Measurements from ENCODE around the gene NFE2L3. TPM values are rescaled to one million over a fixed set of nuclear protein-coding genes. Genes with fewer than 3 reads are reported as not detected.

The NFE2L3 gene
- total RNA-seq, 1 experiment from 2014 or later, result 2.2 TPM

GRCh38 chr7:26181474-26182227, 29.7 kb downstream of the NFE2L3 start:
- intact Hi-C loops (cut with micrococcal nuclease), result loop anchor here (2.0 kb wide), 1 partner anchor 91 kb away; no protein-coding TSS in a partner anchor
- Mint-ChIP-seq H3K9me3 (ENCODE audit: unreplicated experiment) (no peaks in the 10 kb centered on the region), H3K36me3 (ENCODE audit: insufficient read depth, unreplicated experiment) (peaks cover 31% of the 10 kb centered on the region), H3K4me3 (ENCODE audit: unreplicated experiment) (no peak overlapping the region), H3K4me1 (ENCODE audit: insufficient read depth, unreplicated experiment) (peaks cover 6% of the 10 kb centered on the region), H3K27ac (ENCODE audit: low read depth, unreplicated experiment) (peak overlapping the region; percentile 40), H3K27me3 (ENCODE audit: insufficient read depth, unreplicated experiment) (no peaks in the 10 kb centered on the region)
- ChIA-PET POLR2A (interaction anchor here (0.6 to 11.9 kb wide), 15 partner anchors 7 to 980 kb away, joined by 3 to 202 read pairs (median 3); partner anchors contain the start of genes CBX3 and HNRNPA2B1), CTCF (interaction anchor here (0.6 to 4.7 kb wide), 5 partner anchors 10 to 289 kb away, joined by 3 to 28 read pairs (median 8); no protein-coding TSS in a partner anchor)
- DNase-seq (ENCODE audit: unreplicated experiment), result no peak
- no peak for TF ChIP-seq CTCF (IDR thresholded peaks at IDR 0.05; ENCODE audit: unreplicated experiment)
- no TSS peak for BruUV-seq (replicated peaks)

GRCh38 chr7:26182283-26182682, 30.3 kb downstream of the NFE2L3 start:
- POLR2A ChIA-PET, result interaction anchor here (0.6 to 11.9 kb wide), 14 partner anchors 8 to 979 kb away, joined by 3 to 202 read pairs (median 4); partner anchors contain the start of genes CBX3, HNRNPA2B1 and NFE2L3
- intact Hi-C loops (cut with micrococcal nuclease), result no loop called here

GRCh38 chr7:26182706-26183105, 30.7 kb downstream of the NFE2L3 start:
- Mint-ChIP-seq H3K27me3 (ENCODE audit: insufficient read depth, unreplicated experiment) (no peaks in the 10 kb centered on the region), H3K4me3 (ENCODE audit: unreplicated experiment) (no peak overlapping the region), H3K27ac (ENCODE audit: low read depth, unreplicated experiment) (no peak overlapping the region), H3K9me3 (ENCODE audit: unreplicated experiment) (no peaks in the 10 kb centered on the region), H3K4me1 (ENCODE audit: insufficient read depth, unreplicated experiment) (peaks cover 6% of the 10 kb centered on the region), H3K36me3 (ENCODE audit: insufficient read depth, unreplicated experiment) (peaks cover 42% of the 10 kb centered on the region)
- POLR2A ChIA-PET, result interaction anchor here (0.6 to 11.9 kb wide), 13 partner anchors 8 to 294 kb away, joined by 3 to 202 read pairs (median 4); partner anchors contain the start of genes CBX3, HNRNPA2B1 and NFE2L3
- BruUV-seq (replicated peaks), result no TSS peak
- CTCF ChIA-PET, result interaction anchor here (0.6 to 4.7 kb wide), 5 partner anchors 10 to 290 kb away, joined by 3 to 28 read pairs (median 4); partner anchors contain the start of gene NFE2L3
- no peak for TF ChIP-seq CTCF (IDR thresholded peaks at IDR 0.05; ENCODE audit: unreplicated experiment)
- DNase-seq (ENCODE audit: unreplicated experiment), result peak; percentile 49
- intact Hi-C loops (cut with micrococcal nuclease), result no loop called here

More at GRCh38 chr7:26182283-26182682, 30.3 kb downstream of the NFE2L3 start:
- H3K36me3 Mint-ChIP-seq (ENCODE audit: insufficient read depth, unreplicated experiment), result peaks cover 38% of the 10 kb centered on the region
- no peaks in the 10 kb centered on the region for H3K9me3 Mint-ChIP-seq (ENCODE audit: unreplicated experiment)
- H3K27me3 Mint-ChIP-seq (ENCODE audit: insufficient read depth, unreplicated experiment), result no peaks in the 10 kb centered on the region
- DNase-seq (ENCODE audit: unreplicated experiment), result peak; percentile 52
- BruUV-seq (replicated peaks), result no TSS peak
- TF ChIP-seq CTCF (IDR thresholded peaks at IDR 0.05; ENCODE audit: unreplicated experiment), result no peak
- CTCF ChIA-PET, result interaction anchor here (1.5 to 4.7 kb wide), 3 partner anchors 30 to 182 kb away, joined by 4 to 28 read pairs (median 12); partner anchors contain the start of gene NFE2L3
- no peak overlapping the region for H3K27ac Mint-ChIP-seq (ENCODE audit: low read depth, unreplicated experiment)
- peaks cover 6% of the 10 kb centered on the region for H3K4me1 Mint-ChIP-seq (ENCODE audit: insufficient read depth, unreplicated experiment)
- no peak overlapping the region for H3K4me3 Mint-ChIP-seq (ENCODE audit: unreplicated experiment)
